GM23338 (cell line): ENCODE measurements around the gene CENPH. TPM values are rescaled to one million over a fixed set of nuclear protein-coding genes. Genes with fewer than 3 reads are reported as not detected.

Experiments
- CREB1 ChIP-seq: fragments of 250-450 bp; sonication (Bioruptor Pico); IDR thresholded peaks from 2 replicates; pipeline ENCODE4 v1.5.0; 2020; ENCODE audit warnings: low read depth, mild to moderate bottlenecking, moderate library complexity
- CTCF ChIP-seq, 2 experiments: fragments of 200-600 bp in 1 of 2; sonication (generic) in 1 of 2; conservative IDR thresholded peaks; 2 replicates each; pipeline versions ENCODE4 v1.5.1 to v1.6.1; 2016 to 2017; ENCODE audit warnings: antibody characterized with exemption in 2 of 2, low read depth in 2 of 2, mild to moderate bottlenecking in 2 of 2, moderate library complexity in 1 of 2
- ETS1 ChIP-seq: IDR thresholded peaks from 2 replicates; pipeline ENCODE4 v1.6.1; 2016; ENCODE audit warnings: antibody characterized with exemption
- EZH2 ChIP-seq: fragments of 200-600 bp; sonication (generic); IDR thresholded peaks from one replicate; pipeline ENCODE4 v1.8.0; 2017; ENCODE audit warnings: antibody characterized with exemption, mild to moderate bottlenecking, low read depth; ENCODE audit not compliant: unreplicated experiment
- JUNB ChIP-seq: IDR thresholded peaks from one replicate; pipeline ENCODE4 v1.6.1; 2016; ENCODE audit warnings: antibody characterized with exemption; ENCODE audit not compliant: unreplicated experiment
- NANOG ChIP-seq: IDR thresholded peaks from 2 replicates; pipeline ENCODE4 v1.6.1; 2016; ENCODE audit warnings: antibody characterized with exemption, borderline replicate concordance
- POLR2AphosphoS5 ChIP-seq: IDR thresholded peaks from 2 replicates; pipeline ENCODE4 v1.6.1; 2016; ENCODE audit warnings: antibody characterized with exemption, low read depth
- STAT1 ChIP-seq: IDR thresholded peaks from one replicate; pipeline ENCODE4 v1.6.1; 2016; ENCODE audit warnings: antibody characterized with exemption; ENCODE audit not compliant: unreplicated experiment
- ZNF114 ChIP-seq: fragments of 250-450 bp; sonication (Bioruptor Pico); IDR thresholded peaks from 2 replicates; pipeline ENCODE4 v1.5.0; 2020; ENCODE audit warnings: mild to moderate bottlenecking, moderate library complexity
- ZNF331 ChIP-seq: fragments of 250-450 bp; sonication (Bioruptor Pico); IDR thresholded peaks from 2 replicates; pipeline ENCODE4 v1.5.0; 2020; ENCODE audit warnings: low read depth, mild to moderate bottlenecking, moderate library complexity
- ZNF462 ChIP-seq: fragments of 250-450 bp; sonication (Bioruptor Pico); IDR thresholded peaks from 2 replicates; pipeline ENCODE4 v1.5.0; 2020; ENCODE audit warnings: mild to moderate bottlenecking, moderate library complexity
- polyA plus RNA-seq: library from polyadenylated mRNA; unstranded; fragments of >200 nt; fragmentation: Nextera tagmentation; extraction: Ambion mirVana; gene quantifications from 2 replicates; pipeline ENCODE4 v1.2.1, GENCODE V29; 2016
- total RNA-seq: library from RNA; depleted of rRNA; stranded (reverse); fragments of >200 nt; shearing (Covaris generic); gene quantifications from 2 replicates; pipeline ENCODE4 v1.2.3, GENCODE V29; 2014

Gene CENPH
- total and polyA plus RNA-seq, 2 experiments from 2014 or later = 99.4 to 107 TPM

GRCh38 chr5:69237877-69238276, 48.5 kb downstream of the CENPH start (continued):
- TF ChIP-seq ZNF462 (CRISPR knock-in tag) = no peak
- no peak for TF ChIP-seq ZNF331 (CRISPR knock-in tag)
- TF ChIP-seq EZH2 = no peak
- TF ChIP-seq ETS1 = no peak
- no peak for TF ChIP-seq STAT1
- no peak for TF ChIP-seq ZNF114 (CRISPR knock-in tag)
- no peak for TF ChIP-seq CTCF (conservative IDR thresholded peaks at IDR 0.05; ENCODE audit: low read depth in 2 of 2)
- TF ChIP-seq CREB1 (CRISPR knock-in tag) = no peak
- TF ChIP-seq POLR2AphosphoS5 = no peak
- TF ChIP-seq JUNB = no peak
- no peak for TF ChIP-seq NANOG
